Pons (tissue), 1 donor: ENCODE results near the gene PLA2G12A.

Experiments
- DNase-seq: peaks from one replicate; pipeline ENCODE4 v3.0.0-alpha.2; 2016; ENCODE audit warnings: low spot score

The PLA2G12A gene

GRCh38 chr4:109729718-109730618 is at the start of gene PLA2G12A:
Gene PLA2G12A, minus strand, starts transcription at chr4:109730070. Its CDS starts 261 bp downstream, at chr4:109729809.
- peak; percentile 56 for DNase-seq

GRCh38 chr4:109764789-109765402 is 35.0 kb upstream of the PLA2G12A start:
- DNase-seq, result no peak

GRCh38 chr4:109764376-109764775 is 34.5 kb upstream of the PLA2G12A start:
- DNase-seq, result no peak

GRCh38 chr4:109760682-109761081 is 30.8 kb upstream of the PLA2G12A start:
- DNase-seq, result no peak

GRCh38 chr4:109755656-109756055 is 25.8 kb upstream of the PLA2G12A start:
- no peak for DNase-seq

- DNase-seq, result no peak
These were observed 24.4 kb upstream of the PLA2G12A start for GRCh38 chr4:109754093-109754857.

- no peak for DNase-seq
These were observed 22.7 kb upstream of the PLA2G12A start for GRCh38 chr4:109752525-109752924.

- DNase-seq, result no peak
These were observed 22.0 kb upstream of the PLA2G12A start for GRCh38 chr4:109751852-109752251.

- DNase-seq, result no peak
These were observed 20.9 kb upstream of the PLA2G12A start for GRCh38 chr4:109750652-109751244.

- DNase-seq, result no peak
These were observed 19.7 kb upstream of the PLA2G12A start for GRCh38 chr4:109749388-109750082.

GRCh38 chr4:109748114-109748513 is 18.2 kb upstream of the PLA2G12A start:
- no peak for DNase-seq

- no peak for DNase-seq
These were observed 16.9 kb upstream of the PLA2G12A start for GRCh38 chr4:109746728-109747127.

- no peak for DNase-seq
These were observed 16.0 kb upstream of the PLA2G12A start for GRCh38 chr4:109745830-109746229.

GRCh38 chr4:109739547-109739946 is 9.7 kb upstream of the PLA2G12A start:
- DNase-seq, result no peak

- no peak for DNase-seq
These were observed 8.4 kb upstream of the PLA2G12A start for GRCh38 chr4:109738104-109738872.

GRCh38 chr4:109735566-109736365 is 5.9 kb upstream of the PLA2G12A start:
- DNase-seq, result no peak

GRCh38 chr4:109733728-109734127 is 3.9 kb upstream of the PLA2G12A start:
- no peak for DNase-seq

- no peak for DNase-seq
These were observed 1.0 kb upstream of the PLA2G12A start for GRCh38 chr4:109730619-109731545.
